ENCODE measurements around the gene HS6ST2. TPM values are rescaled to one million over a fixed set of nuclear protein-coding genes. Genes with fewer than 3 reads are reported as not detected.

Gene HS6ST2
- total RNA-seq, 4 donors from 2014 or later: 0.14 to 1.1 TPM; not detected in 2

DNA sequence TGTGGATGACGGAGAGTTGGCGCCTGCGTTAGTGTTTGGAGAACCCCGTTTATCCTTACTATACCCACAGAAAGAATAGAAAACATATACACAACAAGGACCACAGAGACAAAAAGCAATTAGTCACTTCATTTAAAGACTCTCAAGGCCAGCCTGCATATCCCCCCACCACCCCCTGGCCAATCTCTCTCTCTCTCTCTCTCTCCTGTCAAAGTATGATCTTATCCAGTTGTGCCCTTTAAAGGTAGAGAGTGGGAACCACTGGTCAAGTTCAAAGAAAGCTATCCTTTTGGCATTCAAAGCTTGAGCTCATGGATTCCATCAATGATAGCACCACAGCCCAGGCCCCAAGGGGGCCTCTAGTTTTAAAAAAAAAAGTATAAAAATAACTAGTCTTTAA, 289.3 kb downstream of the HS6ST2 start:
- WGBS, 2 donors (ENCODE audit: low coverage in 1 of 2): 83 to 100% methylated on average over 3 to 4 of the region's 4 CpGs
- TF ChIP-seq POLR2A (IDR thresholded peaks at IDR 0.05) (no peak), POLR2AphosphoS5 (IDR thresholded peaks at IDR 0.05) (no peak), EP300 (IDR thresholded peaks at IDR 0.05; ENCODE audit: low read depth) (no peak)
- TF ChIP-seq, protein P1, sequence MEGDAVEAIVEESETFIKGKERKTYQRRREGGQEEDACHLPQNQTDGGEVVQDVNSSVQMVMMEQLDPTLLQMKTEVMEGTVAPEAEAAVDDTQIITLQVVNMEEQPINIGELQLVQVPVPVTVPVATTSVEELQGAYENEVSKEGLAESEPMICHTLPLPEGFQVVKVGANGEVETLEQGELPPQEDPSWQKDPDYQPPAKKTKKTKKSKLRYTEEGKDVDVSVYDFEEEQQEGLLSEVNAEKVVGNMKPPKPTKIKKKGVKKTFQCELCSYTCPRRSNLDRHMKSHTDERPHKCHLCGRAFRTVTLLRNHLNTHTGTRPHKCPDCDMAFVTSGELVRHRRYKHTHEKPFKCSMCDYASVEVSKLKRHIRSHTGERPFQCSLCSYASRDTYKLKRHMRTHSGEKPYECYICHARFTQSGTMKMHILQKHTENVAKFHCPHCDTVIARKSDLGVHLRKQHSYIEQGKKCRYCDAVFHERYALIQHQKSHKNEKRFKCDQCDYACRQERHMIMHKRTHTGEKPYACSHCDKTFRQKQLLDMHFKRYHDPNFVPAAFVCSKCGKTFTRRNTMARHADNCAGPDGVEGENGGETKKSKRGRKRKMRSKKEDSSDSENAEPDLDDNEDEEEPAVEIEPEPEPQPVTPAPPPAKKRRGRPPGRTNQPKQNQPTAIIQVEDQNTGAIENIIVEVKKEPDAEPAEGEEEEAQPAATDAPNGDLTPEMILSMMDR (IDR thresholded peaks at IDR 0.05): no peak
- intact Hi-C loops (cut with DNase I; ENCODE audit: low total_unique reads): no loop called here
- in situ Hi-C loops (cut with MboI; ENCODE audit: low pct_ligation_motif_present in 1 of 4, low pct_unique_long_range_greater_than_20kb in 1 of 4, low sequenced_read_pairs in 3 of 4): no loop called here
- Histone ChIP-seq H3K36me3 (no peaks in the 10 kb centered on the region), H3K9me3 (no peaks in the 10 kb centered on the region), H3K4me3 (no peak overlapping the region), H3K4me1 (no peaks in the 10 kb centered on the region), H3K27me3 (no peaks in the 10 kb centered on the region), H3K27ac (no peak overlapping the region)
- no peak for DNase-seq

DNA sequence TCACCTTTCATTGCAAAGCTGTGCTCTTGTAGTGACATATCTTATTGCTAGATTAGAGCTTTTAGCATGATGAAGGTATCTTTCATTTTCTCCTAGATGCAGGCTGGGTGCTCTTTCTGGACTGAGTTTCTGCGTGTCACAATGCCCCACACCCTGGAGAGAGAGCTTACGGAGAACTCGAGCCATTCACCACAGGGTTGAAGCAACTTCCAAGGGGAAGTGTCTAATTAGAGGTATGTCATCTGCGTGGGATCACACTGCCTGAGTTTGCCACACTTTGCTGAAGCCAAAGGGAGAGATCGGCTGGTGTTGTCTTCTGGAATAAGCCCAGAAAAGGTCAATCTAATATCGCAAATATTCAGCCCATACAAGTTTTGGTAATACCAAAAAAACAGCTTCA, 290.3 kb downstream of the HS6ST2 start:
- in situ Hi-C loops (cut with MboI; ENCODE audit: low pct_ligation_motif_present in 1 of 4, low pct_unique_long_range_greater_than_20kb in 1 of 4, low sequenced_read_pairs in 3 of 4) (no loop called here), intact Hi-C loops (cut with DNase I; ENCODE audit: low total_unique reads) (no loop called here)
- DNase-seq: no peak
- TF ChIP-seq POLR2AphosphoS5 (IDR thresholded peaks at IDR 0.05) (no peak), EP300 (IDR thresholded peaks at IDR 0.05; ENCODE audit: low read depth) (no peak), POLR2A (IDR thresholded peaks at IDR 0.05) (no peak)
- TF ChIP-seq, protein P1 (IDR thresholded peaks at IDR 0.05): no peak
- Histone ChIP-seq H3K4me1 (no peaks in the 10 kb centered on the region), H3K4me3 (no peak overlapping the region), H3K36me3 (no peaks in the 10 kb centered on the region), H3K27ac (no peak overlapping the region), H3K27me3 (no peaks in the 10 kb centered on the region), H3K9me3 (no peaks in the 10 kb centered on the region)
- 79 to 100% methylated on average over 1 to 6 of the region's 6 CpGs for WGBS, 2 donors (ENCODE audit: low coverage in 1 of 2)

DNA sequence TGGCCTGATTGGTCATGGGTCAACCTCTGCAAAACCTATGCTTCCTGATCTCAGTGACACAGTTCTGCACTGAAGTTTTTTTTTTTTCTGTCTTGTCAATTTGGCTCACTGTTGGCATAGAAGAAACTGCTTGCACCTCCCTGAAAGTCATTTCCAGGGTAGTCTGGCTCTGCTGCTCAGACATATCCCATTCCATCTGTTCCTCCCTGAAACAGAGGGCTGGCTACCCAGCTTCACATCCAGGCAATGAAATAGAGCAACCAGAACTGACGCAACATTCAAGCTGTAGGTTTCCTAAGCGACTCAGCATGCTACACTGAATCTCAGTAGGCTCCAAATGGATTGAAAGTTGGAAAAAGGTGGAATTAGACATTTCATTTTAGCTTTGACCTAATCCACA, 292.8 kb downstream of the HS6ST2 start:
- Histone ChIP-seq H3K27me3 (no peaks in the 10 kb centered on the region), H3K9me3 (no peaks in the 10 kb centered on the region), H3K4me1 (no peaks in the 10 kb centered on the region), H3K4me3 (no peak overlapping the region), H3K36me3 (no peaks in the 10 kb centered on the region), H3K27ac (no peak overlapping the region)
- DNase-seq: no peak
- intact Hi-C loops (cut with DNase I; ENCODE audit: low total_unique reads) (no loop called here), in situ Hi-C loops (cut with MboI; ENCODE audit: low pct_ligation_motif_present in 1 of 4, low pct_unique_long_range_greater_than_20kb in 1 of 4, low sequenced_read_pairs in 3 of 4) (no loop called here)
- TF ChIP-seq EP300 (IDR thresholded peaks at IDR 0.05; ENCODE audit: low read depth): no peak
- TF ChIP-seq POLR2AphosphoS5 (IDR thresholded peaks at IDR 0.05): no peak
- TF ChIP-seq POLR2A (IDR thresholded peaks at IDR 0.05): no peak
- TF ChIP-seq, protein P1 (IDR thresholded peaks at IDR 0.05): no peak
- 85% methylated on average over 2 of the region's 2 CpGs; no CpG with 5 or more reads in 1 of the 2 donors for WGBS, 2 donors (ENCODE audit: low coverage in 1 of 2)

DNA sequence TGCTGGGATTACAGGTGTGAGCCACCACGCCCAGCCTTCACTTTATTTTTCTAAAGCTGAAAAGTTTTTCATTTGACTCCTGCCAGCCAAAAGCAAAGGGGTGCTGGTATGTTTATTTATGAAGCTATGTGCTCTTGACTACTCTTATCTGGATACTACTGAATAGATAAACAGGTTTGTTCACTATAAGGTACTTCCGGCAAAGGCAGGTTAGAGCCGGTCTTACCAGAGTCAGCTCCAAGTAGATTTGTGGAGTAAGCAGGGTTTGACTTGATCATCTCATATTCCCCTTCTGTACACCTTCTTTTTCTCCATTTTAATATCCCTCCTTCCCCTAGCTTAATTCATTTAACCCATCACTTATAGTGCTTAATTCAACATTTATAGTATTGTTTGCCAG, 294.2 kb downstream of the HS6ST2 start:
- in situ Hi-C loops (cut with MboI; ENCODE audit: low pct_ligation_motif_present in 1 of 4, low pct_unique_long_range_greater_than_20kb in 1 of 4, low sequenced_read_pairs in 3 of 4): no loop called here
- H3K4me1 ChIP-seq: no peaks in the 10 kb centered on the region

More for the DNA sequence above, 294.2 kb downstream of the HS6ST2 start:
- DNase-seq: no peak
- Histone ChIP-seq H3K4me3 (no peak overlapping the region), H3K9me3 (no peaks in the 10 kb centered on the region), H3K27ac (no peak overlapping the region), H3K36me3 (no peaks in the 10 kb centered on the region), H3K27me3 (no peaks in the 10 kb centered on the region)
- WGBS, 2 donors (ENCODE audit: low coverage in 1 of 2): 40 to 86% methylated on average over 1 to 3 of the region's 3 CpGs
- TF ChIP-seq, protein P1 (IDR thresholded peaks at IDR 0.05): no peak
- intact Hi-C loops (cut with DNase I; ENCODE audit: low total_unique reads): no loop called here
